Measurements from ENCODE around the gene MYO16. TPM values are rescaled to one million over a fixed set of nuclear protein-coding genes. Genes with fewer than 3 reads are reported as not detected.

MYO16 gene
- total RNA-seq, 2 donors from 2014 or later: 0.42 TPM; not detected in 1

- H3K4me3 ChIP-seq: no peak overlapping the region
- no peaks in the 10 kb centered on the region for H3K4me1 ChIP-seq (ENCODE audit: control insufficient read depth in 1 of 2, low read depth in 2 of 2)
- no peak overlapping the region for H3K27ac ChIP-seq
- no peaks in the 10 kb centered on the region for H3K36me3 ChIP-seq
- no peak for DNase-seq (ENCODE audit: low spot score)
- no peaks in the 10 kb centered on the region for H3K27me3 ChIP-seq (replicated peaks; ENCODE audit: insufficient read depth)
- ATAC-seq (ENCODE audit: insufficient number of reproducible peaks, low FRiP score, low read depth): no peak
- TF ChIP-seq CTCF (IDR thresholded peaks at IDR 0.05): no peak
- H3K9me3 ChIP-seq: no peaks in the 10 kb centered on the region
Measured at GRCh38 chr13:108597943-108598342, 31.5 kb upstream of the MYO16 start.

- ATAC-seq (ENCODE audit: insufficient number of reproducible peaks, low FRiP score, low read depth): no peak
- no peaks in the 10 kb centered on the region for H3K4me1 ChIP-seq (ENCODE audit: control insufficient read depth in 1 of 2, low read depth in 2 of 2)
- DNase-seq (ENCODE audit: low spot score): no peak
- no peak overlapping the region for H3K27ac ChIP-seq
- H3K4me3 ChIP-seq: no peak overlapping the region
- no peaks in the 10 kb centered on the region for H3K36me3 ChIP-seq
- TF ChIP-seq CTCF (IDR thresholded peaks at IDR 0.05): no peak
- no peaks in the 10 kb centered on the region for H3K9me3 ChIP-seq
- H3K27me3 ChIP-seq (replicated peaks; ENCODE audit: insufficient read depth): no peaks in the 10 kb centered on the region
Measured at GRCh38 chr13:108606424-108606823, 23.0 kb upstream of the MYO16 start.

- Histone ChIP-seq H3K36me3 (no peaks in the 10 kb centered on the region), H3K4me1 (ENCODE audit: control insufficient read depth in 1 of 2, low read depth in 2 of 2) (no peaks in the 10 kb centered on the region), H3K9me3 (no peaks in the 10 kb centered on the region), H3K27ac (no peak overlapping the region), H3K4me3 (no peak overlapping the region), H3K27me3 (replicated peaks; ENCODE audit: insufficient read depth) (no peaks in the 10 kb centered on the region)
- ATAC-seq (ENCODE audit: insufficient number of reproducible peaks, low FRiP score, low read depth) (no peak), DNase-seq (ENCODE audit: low spot score) (no peak)
- TF ChIP-seq CTCF (IDR thresholded peaks at IDR 0.05): no peak
Measured at GRCh38 chr13:108609353-108609752, 20.1 kb upstream of the MYO16 start.

- DNase-seq (ENCODE audit: low spot score) (no peak), ATAC-seq (ENCODE audit: insufficient number of reproducible peaks, low FRiP score, low read depth) (no peak)
- no peaks in the 10 kb centered on the region for H3K27me3 ChIP-seq (replicated peaks; ENCODE audit: insufficient read depth)
- no peak for TF ChIP-seq CTCF (IDR thresholded peaks at IDR 0.05)
- H3K4me1 ChIP-seq (ENCODE audit: control insufficient read depth in 1 of 2, low read depth in 2 of 2): no peaks in the 10 kb centered on the region
- no peaks in the 10 kb centered on the region for H3K36me3 ChIP-seq
- H3K4me3 ChIP-seq: no peak overlapping the region
- H3K9me3 ChIP-seq: no peaks in the 10 kb centered on the region
- no peak overlapping the region for H3K27ac ChIP-seq
Measured at GRCh38 chr13:108610507-108610906, 18.9 kb upstream of the MYO16 start.

- no peak for TF ChIP-seq CTCF (IDR thresholded peaks at IDR 0.05)
- H3K36me3 ChIP-seq: no peaks in the 10 kb centered on the region
- no peak overlapping the region for H3K27ac ChIP-seq
- no peaks in the 10 kb centered on the region for H3K9me3 ChIP-seq
- H3K27me3 ChIP-seq (replicated peaks; ENCODE audit: insufficient read depth): no peaks in the 10 kb centered on the region
- DNase-seq (ENCODE audit: low spot score) (no peak), ATAC-seq (ENCODE audit: insufficient number of reproducible peaks, low FRiP score, low read depth) (no peak)
- no peaks in the 10 kb centered on the region for H3K4me1 ChIP-seq (ENCODE audit: control insufficient read depth in 1 of 2, low read depth in 2 of 2)
- no peak overlapping the region for H3K4me3 ChIP-seq
Measured at GRCh38 chr13:108615241-108615640, 14.2 kb upstream of the MYO16 start.

All from thoracic aorta (tissue), 2 donors.